ENCODE measurements around the gene ACMSD.

Gene ACMSD

DNA sequence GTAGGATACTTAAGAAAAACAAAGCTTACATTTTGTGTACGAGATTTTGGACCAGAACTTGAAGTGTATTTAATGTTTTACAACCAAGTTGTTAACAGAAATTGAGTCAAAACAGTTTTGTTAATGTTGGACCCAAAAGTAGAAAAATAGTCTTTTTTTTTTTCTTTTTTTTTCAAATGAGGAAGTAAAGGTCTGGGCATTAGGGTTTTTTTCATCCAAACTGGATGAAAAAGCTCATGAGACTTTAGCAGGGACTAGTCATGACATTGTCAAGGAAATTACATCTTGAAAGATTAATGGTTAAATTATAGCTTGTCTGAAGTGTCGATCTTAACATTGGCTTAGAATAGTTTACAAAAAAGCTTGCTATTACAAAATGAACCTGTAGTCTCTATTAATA, 112.5 kb downstream of the ACMSD start:
- H3K4me1 ChIP-seq (ENCODE audit: control insufficient read depth, insufficient read depth, low read length), result no peaks in the 10 kb centered on the region
- no peak overlapping the region for H3K9ac ChIP-seq (ENCODE audit: low read length)
- H3K4me3 ChIP-seq (ENCODE audit: low read depth, low read length), result no peak overlapping the region
- no peaks in the 10 kb centered on the region for H3K27me3 ChIP-seq (ENCODE audit: control insufficient read depth, insufficient read depth, low read length)
- peaks cover 85% of the 10 kb centered on the region for H3K36me3 ChIP-seq (ENCODE audit: control insufficient read depth, insufficient read depth, low read length)
- no peak overlapping the region for H3K27ac ChIP-seq (ENCODE audit: low read depth, low read length)
- H3K9me3 ChIP-seq (ENCODE audit: control insufficient read depth, insufficient read depth, low read depth, low read length), result no peaks in the 10 kb centered on the region
